ENCODE data around the gene NAALADL2. TPM values are rescaled to one million over a fixed set of nuclear protein-coding genes. Genes with fewer than 3 reads are reported as not detected.

NAALADL2 gene
- total and polyA plus RNA-seq, 2 of the 4 experiments (the other 2 are of a cell fraction) = 3.8 to 19.2 TPM

- DNase-seq (no peak), ATAC-seq (ENCODE audit: low read depth) (no peak)
- Histone ChIP-seq H3K23ac (ENCODE audit: low read depth, low read length) (no peak overlapping the region), H3K79me1 (ENCODE audit: low read depth in 1 of 2, low read length in 2 of 2) (no peaks in the 10 kb centered on the region), H4K8ac (ENCODE audit: low read depth in 2 of 2, low read length in 2 of 2) (no peak overlapping the region), H2AFZ (replicated peaks; ENCODE audit: low read length, poor library complexity) (no peak overlapping the region), H2BK20ac (ENCODE audit: low read depth, low read length) (no peak overlapping the region), H4K91ac (ENCODE audit: insufficient read depth, low read depth, low read length) (no peak overlapping the region), H2BK120ac (ENCODE audit: low read depth, low read length) (no peak overlapping the region), H2AK9ac (replicated peaks; ENCODE audit: low read depth, low read length, poor library complexity) (no peak overlapping the region), H3K56ac (ENCODE audit: extremely low read depth, insufficient read depth, low read length) (no peak overlapping the region), H3K4me3 (ENCODE audit: insufficient read depth, low read depth, low read length) (no peak overlapping the region), H2BK5ac (ENCODE audit: low read depth, low read length, poor library complexity, severe bottlenecking) (no peak overlapping the region), H4K20me1 (ENCODE audit: insufficient read depth, low read length) (no peaks in the 10 kb centered on the region), H3K36me3 (ENCODE audit: control insufficient read depth, insufficient read depth, low read length) (no peaks in the 10 kb centered on the region), H3K18ac (ENCODE audit: low read depth, low read length) (no peak overlapping the region), H3K4ac (ENCODE audit: low read depth, low read length) (no peak overlapping the region), H4K5ac (ENCODE audit: low read depth, low read length) (no peak overlapping the region), H2BK15ac (ENCODE audit: low read depth, low read length) (no peak overlapping the region), H3K9me1 (ENCODE audit: insufficient read depth, low read length) (no peaks in the 10 kb centered on the region), H3K14ac (replicated peaks; ENCODE audit: low read depth, low read length) (no peak overlapping the region), H3K27me3 (ENCODE audit: control insufficient read depth, insufficient read depth, low read length) (no peaks in the 10 kb centered on the region), H3K4me2 (ENCODE audit: low read depth, low read length) (no peak overlapping the region), H3K9me3 (ENCODE audit: control insufficient read depth, insufficient read depth, low read length) (no peaks in the 10 kb centered on the region), H3K27ac (ENCODE audit: insufficient read depth, low read length) (no peak overlapping the region), H2AK5ac (ENCODE audit: low read depth, low read length) (no peak overlapping the region), H3K9ac (ENCODE audit: low read depth, low read length) (no peak overlapping the region), H3K4me1 (ENCODE audit: control insufficient read depth, insufficient read depth, low read length) (no peaks in the 10 kb centered on the region)
- WGBS, 2 experiments (ENCODE audit: extremely low coverage in 2 of 2, insufficient read length in 1 of 2) = no CpG with 5 or more reads among the region's 2 CpGs
- intact Hi-C loops (cut with micrococcal nuclease) = loop anchor here (10.0 kb wide), 1 partner anchor 765 kb away; no protein-coding TSS in a partner anchor
- in situ Hi-C loops (cut with MboI; ENCODE audit: low sequenced_read_pairs) = no loop called here
- no peak for TF ChIP-seq RFX5 (IDR thresholded peaks at IDR 0.05; ENCODE audit: low read depth, low read length)
- no peak for TF ChIP-seq CHD1 (IDR thresholded peaks at IDR 0.05; ENCODE audit: low read depth, low read length)
- no peak for TF ChIP-seq RCOR1 (IDR thresholded peaks at IDR 0.05; ENCODE audit: insufficient replicate concordance, low read length)
- ChIA-PET POLR2A (ENCODE audit: unreplicated experiment) (no interaction called here), CTCF (no interaction called here)
- BruUV-seq (replicated peaks) = no TSS peak
- dilution Hi-C loops (cut with HindIII; ENCODE audit: low sequenced_read_pairs, unreplicated experiment) = no loop called here
Measured at GRCh38 chr3:175659670-175660350, 800.7 kb downstream of the NAALADL2 start.

Measured in IMR-90 (cell line).